NK-92 (cell line): ENCODE data around the gene RFX2.

Experiments used
- DNase-seq: peaks from one replicate; lab custom pipeline; 2025; ENCODE audit not compliant: unreplicated experiment; lab: John Stamatoyannopoulos, UW

Gene RFX2

DNA sequence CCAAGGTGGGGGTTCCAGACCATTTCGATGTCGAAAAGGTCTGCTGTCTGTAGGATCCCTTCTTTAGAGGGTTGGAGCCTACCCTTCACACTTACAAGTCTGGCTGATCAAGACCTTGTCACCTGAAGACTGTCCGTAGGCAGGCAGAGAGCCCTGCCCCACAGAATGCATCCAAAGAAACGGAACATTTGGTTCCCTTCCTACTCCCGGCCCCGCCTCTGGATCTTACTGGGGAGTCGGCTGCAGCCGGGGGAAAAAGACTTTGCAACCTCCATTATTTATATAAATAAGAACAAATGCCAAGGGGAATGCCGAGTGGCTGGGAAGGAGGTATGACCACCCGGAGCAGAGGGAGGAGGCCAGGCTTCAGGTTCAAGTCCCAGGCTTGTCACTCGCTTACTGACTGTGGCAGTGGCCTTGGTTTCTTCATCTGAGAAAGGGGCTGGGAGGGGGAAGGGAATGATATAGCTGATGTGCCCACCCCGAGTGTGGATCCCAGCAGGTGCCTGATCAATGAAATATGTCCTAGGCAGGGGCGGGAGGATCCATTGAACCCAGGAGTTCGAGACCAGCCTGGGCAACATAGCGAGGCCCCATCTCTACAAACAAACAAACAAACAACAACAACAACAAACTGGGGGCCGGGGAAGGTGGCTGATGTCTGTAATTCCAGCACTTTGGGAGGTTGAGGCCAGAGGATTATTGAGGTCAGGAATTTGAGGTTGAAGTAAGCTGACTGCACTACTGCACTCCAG, 48.7 kb downstream of the RFX2 start:
- no peak for DNase-seq

DNA sequence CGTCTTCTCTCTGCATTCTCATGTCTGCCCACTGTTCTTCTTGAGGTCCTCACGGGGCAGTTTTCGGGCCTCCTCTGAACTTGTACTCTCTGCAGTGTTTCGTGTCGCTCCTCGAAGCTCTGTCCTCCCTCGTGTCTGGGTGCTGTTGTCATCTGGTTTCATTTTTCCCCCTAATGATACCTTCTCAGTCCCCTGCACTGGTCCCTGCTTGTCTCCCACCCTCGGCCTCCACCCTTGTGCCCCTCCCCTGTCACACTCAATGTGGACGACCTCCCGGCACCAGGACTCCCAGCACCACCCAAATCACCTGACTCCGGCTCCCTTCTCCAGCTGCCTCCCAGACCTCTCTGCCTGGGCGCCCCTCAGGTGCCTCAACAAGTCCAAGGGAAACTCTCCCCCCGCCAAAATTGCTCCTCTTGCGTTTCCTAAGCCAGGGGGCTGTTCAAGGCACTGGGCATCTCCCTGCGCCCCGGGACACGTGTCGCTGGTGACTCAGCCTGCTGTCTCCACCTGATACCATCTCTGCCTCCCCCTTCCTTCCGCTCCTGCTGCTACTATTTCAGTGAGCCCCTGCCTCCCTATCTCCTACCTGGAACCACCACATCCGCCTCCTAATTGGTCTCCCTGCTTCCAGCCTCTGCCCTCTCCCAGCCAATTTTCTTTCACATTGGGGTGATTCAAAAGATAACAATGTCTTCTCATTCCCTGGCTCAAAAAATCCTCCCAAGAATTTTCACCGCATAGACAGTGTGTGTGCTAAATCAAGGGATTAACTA, 49.5 kb downstream of the RFX2 start:
- DNase-seq: no peak

DNA sequence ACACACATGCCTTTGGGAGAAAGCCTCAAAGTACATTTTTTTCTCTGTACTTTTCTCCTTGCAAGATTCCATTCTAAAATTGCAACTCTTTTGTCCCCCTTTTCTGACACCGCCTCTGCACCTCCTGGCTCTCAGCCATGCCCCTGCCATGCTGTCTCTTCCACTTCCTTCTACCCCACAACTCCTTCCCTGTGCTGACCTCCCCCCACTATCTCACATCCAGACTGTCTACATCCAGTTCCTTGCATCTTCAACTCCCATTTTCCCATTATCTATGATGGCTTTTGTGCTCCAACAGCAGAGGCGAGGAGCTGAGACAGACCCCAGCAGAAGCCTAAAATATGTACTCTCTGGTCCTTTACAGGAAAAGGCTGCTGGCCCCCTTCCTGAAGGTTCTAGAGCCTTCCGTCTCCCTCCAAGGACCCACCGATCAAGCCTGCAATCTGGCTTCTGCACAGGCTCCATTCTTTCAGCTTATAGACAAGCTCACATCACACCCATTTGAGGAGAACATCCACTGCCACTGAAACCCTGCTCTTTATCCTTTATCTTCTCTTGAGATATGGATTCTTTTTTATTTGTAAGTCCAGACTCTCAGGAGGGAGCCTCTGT, 50.2 kb downstream of the RFX2 start:
- DNase-seq: no peak

DNA sequence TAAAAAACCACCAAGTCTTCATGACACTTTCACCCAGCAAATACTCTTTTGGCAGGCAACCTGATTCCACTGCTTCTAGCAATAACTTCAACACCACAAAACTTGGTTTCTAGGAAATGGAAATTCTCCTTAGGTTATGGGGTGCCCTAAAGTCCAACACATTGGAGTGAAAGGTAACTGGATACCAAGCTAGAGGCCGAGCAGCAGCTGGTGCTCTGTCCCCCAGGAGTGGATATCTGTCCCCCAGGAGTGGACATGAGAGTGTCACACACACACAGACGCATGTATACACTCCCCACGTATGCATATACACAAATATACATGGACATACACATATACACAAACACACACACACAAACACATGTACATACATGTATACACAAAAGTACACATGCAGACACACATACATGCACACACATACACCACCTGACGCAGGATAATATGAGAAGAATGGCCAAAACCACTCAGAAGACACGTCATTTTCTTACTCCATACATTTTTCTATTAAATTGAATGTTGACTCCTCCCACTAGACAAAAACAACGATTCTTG, 50.8 kb downstream of the RFX2 start:
- DNase-seq: no peak

DNA sequence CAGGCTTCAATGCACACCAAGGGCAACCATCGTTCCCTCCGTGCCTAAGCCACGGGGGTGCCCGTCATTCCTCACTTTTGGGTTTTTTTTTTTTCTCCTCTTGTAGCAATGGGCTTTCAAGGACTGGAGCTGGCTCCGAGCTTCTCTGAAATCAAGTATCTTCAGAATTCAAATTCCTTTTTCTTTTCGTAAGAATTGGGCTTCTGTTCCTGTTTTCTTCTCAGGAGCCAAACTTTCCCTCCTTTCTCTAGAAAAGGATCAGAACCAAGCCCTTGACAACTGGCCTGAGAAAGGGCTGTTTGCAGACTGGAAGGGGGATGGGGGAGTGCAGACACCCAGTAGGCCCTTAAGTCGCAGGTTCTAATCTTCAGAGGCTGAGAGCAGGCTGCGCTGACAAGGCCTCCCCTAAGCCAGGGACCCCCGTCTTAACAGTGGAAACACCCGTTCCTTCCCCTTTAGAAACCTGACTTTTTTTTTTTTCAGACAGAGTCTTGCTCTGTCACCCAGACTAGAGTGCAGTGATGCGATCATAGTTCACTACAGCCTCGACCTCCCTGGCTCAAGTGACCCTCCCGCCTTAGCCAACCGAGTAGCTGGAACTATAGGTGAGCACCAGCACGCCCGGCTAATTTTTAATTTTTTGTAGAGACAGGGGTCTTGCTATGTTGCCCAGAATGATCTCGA, 51.6 kb downstream of the RFX2 start:
- DNase-seq: no peak

DNA sequence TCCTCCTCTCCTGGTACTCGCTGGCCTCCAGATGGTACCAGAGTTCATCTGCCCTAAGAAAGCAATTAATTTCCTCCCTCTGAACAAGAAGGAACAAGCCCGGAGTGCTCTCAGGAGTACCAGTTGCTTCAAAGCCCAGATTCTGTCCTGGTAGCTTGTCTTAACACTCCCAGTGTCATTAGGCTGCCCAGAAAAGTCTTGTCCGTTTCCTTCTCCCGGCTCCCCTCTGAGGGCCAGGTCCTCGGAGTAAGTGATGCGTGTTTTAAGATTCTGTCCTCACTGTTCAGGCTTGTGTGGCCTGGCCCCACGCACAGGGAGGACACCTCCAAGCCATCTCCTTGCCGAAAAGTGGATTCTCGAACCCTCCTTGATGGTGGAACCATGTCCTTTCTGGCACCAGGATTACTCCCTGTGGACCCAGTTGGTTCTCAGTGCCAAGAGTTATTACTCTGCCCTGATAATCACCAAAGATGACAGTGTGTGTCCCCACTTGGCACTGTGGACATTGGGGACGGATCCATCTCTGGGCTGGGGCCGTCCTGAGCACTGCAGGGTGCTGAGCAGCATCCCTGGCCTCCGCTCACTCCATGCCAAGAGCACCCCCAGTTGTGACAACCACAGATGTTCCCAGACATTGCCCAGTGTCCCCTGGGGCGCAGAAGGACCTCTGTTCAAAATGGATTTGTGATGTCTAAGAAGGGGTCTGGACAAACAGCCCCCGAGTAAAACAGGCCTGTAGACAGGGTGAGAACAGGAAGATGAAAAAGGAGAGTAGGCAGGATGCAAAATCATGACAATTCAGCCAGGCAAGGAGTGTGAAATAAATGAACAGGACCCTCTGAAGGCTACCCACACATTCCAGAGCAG, 52.4 kb downstream of the RFX2 start:
- DNase-seq: no peak

DNA sequence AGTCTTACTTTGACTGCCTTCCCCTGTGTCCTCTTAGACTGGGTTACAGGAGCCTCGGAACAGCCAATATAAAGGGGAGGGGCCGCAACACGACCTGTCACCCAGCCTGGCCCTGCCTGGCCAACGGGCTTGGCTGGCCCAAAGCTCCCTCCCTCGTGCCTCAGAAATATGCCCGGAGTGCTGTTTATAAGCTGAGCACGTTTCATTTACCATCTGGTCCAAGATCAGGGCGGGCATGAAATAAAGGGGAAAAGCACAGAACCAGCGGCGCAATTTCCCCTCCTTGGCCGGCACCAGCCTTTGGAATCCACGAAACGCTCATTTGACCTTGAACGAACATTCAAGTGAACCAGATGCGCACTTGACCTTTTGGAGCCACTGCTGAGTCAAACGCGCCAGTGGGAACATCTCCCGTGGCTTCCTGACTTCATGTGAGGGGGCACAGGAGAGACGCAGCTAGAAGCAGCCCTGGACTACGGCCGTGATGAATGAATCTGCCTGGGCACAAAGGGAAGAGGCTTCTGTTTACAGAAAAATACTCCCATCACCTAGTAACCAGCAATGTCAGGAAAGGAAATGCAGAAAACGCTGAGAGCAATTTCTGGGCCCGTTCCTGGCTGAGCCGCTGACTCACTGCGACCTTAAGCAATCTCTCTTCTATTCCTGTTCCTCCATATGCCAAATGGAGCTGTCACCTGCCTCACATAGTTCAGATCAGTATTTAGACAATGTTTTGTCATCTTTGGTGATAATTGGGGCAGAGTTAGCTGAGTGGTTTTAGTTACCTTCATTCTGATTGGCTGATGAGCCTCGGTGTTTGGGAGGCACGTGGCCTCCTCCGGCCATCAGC, 53.3 kb downstream of the RFX2 start:
- no peak for DNase-seq

DNA sequence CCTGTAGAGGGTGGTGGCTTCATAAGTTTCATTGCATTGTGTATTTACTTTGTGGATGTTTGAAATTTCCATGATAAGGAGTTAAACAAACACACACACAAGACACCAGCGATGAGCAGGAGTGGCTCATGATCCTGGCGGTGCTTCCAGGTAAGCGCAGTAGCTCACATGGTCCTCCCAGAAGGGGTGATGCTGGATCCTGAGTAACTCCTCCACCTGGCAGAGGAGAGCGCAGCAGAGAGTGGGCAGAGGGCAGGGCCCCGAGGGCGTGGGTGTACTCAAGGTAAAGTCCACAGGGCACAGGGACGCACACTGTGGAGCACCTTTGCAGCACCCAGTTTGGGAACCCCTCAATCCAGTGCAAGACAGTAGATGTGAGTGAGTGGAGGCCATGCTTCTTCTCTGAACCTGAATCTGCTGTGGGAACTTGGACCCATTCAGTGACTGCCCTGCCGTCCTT, 54.0 kb downstream of the RFX2 start:
- DNase-seq: no peak

DNA sequence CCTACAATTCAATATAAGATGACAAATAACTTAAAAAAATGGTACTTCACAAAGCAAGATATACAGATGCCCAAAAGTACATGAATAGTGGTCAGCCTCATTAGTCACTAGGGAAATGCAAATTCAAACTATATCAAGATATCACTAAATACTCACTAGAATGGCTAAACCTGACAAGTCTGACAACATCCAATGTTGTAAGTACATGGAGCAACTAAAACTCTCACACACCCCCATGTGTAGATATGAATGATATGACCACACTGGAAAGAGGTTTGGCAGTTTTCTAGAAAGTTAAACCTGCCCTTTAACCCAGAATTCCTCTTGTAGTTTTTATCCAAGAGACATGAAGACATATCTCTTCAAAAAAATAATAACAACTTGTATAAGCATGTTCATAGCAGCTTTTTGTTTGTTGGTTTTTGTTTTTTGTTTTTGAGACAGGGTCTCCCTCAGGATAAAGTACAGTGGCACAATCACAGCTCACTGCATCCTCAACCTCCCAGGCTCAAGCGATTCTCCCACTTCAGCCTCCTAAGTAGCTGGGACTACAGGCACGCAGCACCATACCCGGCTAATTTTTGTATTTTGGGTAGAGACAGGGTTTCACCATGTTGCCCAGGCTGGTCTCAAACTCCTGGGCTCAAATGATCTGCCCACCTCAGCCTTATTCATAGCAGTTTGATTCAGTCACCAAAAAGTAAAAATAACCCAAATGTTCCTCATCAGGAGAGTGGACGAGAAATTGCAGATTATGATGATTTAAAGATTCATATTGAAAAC, 55.1 kb downstream of the RFX2 start:
- no peak for DNase-seq

DNA sequence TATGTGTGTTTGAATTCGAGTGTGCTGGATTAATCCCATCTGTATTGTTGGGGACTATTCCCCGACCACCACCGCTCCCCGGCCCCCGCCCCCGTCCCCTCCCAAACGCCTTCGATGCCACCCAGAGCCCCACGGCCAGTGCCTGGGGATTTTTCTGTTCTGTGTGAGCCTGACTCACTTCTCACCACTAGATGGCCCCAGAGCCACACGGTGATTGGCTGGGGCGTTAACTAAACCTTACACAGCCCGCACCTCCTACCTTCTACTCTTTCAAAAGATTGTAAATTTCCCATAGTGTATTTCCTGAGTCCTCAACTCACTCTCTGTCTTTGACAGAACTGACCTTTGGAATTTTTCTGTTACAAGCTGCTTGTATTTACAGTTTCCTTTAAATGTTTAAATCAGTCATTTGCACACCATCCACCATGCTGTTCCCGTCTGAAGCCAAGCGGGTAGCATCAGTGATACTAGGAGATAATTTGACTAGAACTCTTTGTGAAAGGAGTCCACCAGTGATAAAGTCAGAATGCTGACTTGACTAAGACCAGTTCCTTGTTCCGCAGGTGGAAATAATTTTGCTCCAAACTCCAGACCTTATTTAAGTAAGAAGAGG, 61.4 kb downstream of the RFX2 start:
- no peak for DNase-seq

DNA sequence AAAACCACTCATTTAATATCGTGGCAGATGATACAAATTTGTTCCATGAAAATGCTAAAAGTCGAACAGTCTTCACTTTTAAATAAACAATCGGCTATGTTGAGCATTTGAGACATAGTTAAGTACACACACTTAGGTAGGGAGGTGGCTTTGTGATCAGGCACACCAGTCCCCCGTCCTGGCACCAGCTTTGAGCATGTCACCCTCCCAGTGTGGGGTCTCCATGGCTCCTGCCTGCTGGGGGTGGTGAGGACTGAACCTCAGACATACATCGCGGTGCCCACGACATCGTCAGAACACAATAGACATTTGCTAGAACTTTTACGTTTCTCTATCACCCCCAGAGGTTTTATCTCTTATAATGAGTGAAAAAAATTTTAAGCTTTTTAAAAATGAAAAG, 62.0 kb downstream of the RFX2 start:
- DNase-seq: no peak

DNA sequence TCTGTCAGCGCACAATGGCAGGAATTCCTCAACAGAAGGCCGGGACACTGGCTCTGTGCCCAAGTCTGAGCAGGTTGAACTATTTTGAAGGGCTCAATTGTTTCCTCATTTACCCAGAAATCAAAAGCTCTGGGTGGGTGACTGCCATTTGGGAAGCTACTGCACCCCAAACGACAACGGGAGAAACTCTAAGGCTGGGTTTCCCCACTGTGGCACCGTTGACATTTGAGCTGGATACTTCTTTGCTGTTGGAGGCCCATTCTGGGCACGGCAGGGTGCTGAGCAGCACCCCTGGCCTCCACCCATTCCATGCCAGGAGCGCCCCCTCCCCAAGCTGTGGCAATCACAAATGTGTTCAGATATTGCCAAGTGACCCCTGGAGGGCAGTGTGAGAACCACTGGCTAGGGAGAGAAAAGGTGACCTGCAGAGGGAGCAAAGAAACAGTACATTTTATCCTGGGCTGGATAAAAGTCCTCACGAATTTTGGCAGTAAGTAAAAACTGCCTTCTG, 62.5 kb downstream of the RFX2 start:
- DNase-seq: no peak

DNA sequence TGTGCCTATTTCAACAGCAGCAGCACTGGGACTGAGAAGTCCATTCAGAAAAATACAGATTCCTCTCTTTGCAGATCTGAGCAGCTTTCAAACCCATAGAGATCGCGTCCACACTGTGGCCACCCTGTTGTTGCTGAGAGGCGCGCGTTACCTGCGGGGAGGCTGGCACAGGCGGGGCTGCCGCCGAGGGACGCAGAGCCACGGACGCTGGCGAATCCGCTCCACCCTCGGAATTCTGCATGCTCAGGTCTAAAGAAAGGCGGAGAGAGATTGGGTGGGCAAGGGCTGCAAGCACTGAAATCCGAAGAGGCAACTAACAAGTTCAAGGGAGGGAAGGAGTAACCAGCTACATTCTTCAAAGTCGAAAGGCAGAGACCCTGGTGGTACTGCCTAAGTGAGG, 63.0 kb downstream of the RFX2 start:
- no peak for DNase-seq

DNA sequence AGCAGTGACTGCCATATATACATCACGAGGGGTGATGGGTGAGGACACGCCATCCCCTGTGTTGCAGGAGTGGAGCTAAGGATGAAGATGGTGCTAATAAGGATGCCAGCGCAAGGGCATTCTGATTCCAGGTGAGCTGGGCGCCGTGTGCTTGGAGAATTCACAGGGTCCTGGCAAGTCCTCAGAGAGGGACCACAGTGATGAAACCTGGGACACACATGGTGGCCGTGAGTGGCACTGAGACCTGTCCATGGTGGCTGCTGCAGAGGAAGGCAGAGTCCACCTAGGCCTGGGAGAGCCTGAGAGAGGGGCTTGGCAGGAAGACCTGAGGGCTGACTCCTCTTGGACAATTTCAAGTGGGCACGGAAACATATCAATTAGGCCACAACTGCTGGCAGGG, 65.2 kb downstream of the RFX2 start:
- DNase-seq: no peak

DNA sequence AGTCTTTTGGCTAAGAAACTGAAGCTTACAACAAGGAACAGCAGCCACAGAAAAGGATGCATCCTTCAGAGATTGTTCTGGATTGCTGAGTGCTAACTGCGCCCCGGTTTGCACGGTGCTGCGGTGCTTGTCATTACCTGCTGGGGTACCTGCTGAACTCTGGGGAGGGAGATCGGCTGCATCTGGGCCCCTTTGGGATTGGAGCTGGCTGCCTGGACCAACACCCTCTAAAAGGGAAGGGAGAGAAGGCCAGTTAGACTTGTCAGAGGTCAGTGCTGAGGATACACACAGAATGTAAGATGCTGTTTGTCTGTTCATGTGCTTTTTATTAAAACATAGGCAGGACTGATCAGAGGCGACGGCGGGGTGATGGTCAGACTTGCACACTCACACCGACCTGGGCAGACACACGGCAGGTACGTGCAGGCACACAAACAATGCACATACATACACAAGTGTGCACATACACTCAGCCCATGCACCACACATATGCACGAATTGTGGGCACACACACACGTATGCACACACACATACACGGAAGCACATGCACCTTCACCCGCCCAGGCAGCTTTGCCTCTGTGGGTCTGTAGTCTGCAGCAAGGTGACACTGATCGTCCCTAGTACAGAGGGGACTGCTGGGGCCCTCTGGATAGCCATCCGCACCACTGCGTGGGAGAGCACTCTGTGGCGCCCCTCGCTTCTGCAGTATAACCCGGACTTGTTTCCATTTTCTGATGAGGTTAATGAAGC, 66.1 kb downstream of the RFX2 start:
- DNase-seq: no peak

DNA sequence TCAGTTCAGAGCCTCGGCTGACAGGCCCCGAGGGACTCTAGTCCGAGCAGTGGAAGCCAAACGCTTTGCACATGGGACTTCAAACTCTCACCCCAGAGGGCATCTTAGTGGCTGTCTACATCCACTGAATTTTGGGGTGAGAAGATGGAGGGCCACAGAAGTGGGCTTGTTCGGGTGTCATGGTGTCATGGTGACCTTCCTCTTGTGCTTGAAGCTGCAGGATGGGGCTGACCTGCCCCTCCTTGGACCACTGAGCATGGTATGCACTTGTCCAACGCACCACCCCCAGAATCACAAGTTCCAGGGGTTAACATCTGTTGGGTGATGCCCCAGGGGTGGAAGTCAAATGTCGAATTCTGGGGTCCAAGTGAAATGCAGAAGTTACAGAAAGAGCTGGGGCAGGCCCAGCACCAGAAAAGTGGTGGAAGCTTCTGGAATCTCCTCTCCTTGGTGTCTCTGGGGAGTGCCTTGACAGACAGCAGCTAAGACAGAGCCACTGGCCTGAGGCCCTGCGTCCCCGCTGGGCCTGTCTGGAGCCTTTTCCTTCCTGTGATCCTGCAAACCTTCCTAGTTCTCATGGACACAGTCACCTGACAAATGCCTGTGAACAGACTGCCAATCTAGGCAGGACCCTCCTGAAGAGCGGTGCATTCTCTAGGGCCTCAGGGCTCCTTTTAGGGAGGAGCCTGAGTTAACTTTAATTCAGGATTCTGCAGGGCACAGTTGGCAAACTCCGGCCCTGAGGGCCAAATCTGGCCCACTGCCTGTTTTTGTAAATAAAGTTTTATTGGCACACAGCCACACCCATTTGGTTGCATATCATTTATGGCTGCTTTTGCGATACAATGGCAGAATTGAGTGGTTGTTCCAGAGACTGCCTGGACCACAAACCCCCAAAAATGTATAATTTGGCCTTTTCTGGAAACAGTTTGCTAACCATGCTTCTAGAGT, 67.2 kb downstream of the RFX2 start:
- no peak for DNase-seq
